Measurements from ENCODE around the gene EFNB3.

Gene EFNB3

GRCh38 chr17:7714721-7715594, 10.0 kb downstream of the EFNB3 start:
- TF ChIP-seq, protein P1, sequence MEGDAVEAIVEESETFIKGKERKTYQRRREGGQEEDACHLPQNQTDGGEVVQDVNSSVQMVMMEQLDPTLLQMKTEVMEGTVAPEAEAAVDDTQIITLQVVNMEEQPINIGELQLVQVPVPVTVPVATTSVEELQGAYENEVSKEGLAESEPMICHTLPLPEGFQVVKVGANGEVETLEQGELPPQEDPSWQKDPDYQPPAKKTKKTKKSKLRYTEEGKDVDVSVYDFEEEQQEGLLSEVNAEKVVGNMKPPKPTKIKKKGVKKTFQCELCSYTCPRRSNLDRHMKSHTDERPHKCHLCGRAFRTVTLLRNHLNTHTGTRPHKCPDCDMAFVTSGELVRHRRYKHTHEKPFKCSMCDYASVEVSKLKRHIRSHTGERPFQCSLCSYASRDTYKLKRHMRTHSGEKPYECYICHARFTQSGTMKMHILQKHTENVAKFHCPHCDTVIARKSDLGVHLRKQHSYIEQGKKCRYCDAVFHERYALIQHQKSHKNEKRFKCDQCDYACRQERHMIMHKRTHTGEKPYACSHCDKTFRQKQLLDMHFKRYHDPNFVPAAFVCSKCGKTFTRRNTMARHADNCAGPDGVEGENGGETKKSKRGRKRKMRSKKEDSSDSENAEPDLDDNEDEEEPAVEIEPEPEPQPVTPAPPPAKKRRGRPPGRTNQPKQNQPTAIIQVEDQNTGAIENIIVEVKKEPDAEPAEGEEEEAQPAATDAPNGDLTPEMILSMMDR (IDR thresholded peaks at IDR 0.05; ENCODE audit: extremely low read depth, missing control alignments): no peak

GRCh38 chr17:7715936-7716886, 11.2 kb downstream of the EFNB3 start:
- no peak for DNase-seq (ENCODE audit: low spot score)
- TF ChIP-seq, protein P1 (IDR thresholded peaks at IDR 0.05; ENCODE audit: extremely low read depth, missing control alignments): no peak

More at GRCh38 chr17:7714721-7715594, 10.0 kb downstream of the EFNB3 start:
- no peak for DNase-seq (ENCODE audit: low spot score)

- TF ChIP-seq, protein P1 (IDR thresholded peaks at IDR 0.05; ENCODE audit: extremely low read depth, missing control alignments): no peak
- DNase-seq (ENCODE audit: low spot score): peak; percentile 77
These were observed 12.1 kb downstream of the EFNB3 start, which contains the start of gene DNAH2 for GRCh38 chr17:7716901-7717755. TSS of gene DNAH2 (plus strand) at chr17:7717744. CDS start at chr17:7719735, 1,991 bp downstream.

DNA sequence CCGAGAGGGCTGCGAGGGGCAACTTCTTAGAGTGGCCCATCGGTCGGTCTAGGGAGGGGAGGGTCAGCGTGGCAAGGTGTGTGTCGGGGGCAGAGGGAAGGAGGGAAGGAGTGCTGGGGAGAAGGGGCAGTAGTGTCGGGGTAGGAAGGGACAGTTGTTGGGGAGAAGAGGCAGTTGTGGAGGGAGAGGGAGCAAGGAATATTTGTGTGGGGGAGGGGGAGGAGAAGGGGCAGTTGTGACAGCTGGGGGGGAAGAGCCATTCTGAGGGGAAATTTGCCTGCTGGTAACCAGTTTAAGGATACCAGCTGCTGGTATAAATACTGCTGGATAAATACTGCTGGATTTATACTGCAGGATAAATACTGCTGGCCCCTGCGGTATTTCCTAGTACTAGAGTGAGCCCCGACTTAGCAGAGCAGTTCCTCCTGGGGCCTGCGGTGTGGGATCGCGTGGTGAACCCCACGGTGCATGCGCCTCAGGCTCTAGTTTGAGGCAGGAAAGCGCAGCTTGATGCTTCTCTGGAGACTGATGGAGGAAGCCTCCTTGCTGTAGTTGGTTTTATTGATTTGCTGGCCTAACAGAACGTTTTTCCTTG, 12.9 kb downstream of the EFNB3 start:
- TF ChIP-seq, protein P1 (IDR thresholded peaks at IDR 0.05; ENCODE audit: extremely low read depth, missing control alignments): no peak
- no peak for DNase-seq (ENCODE audit: low spot score)

- TF ChIP-seq, protein P1 (IDR thresholded peaks at IDR 0.05; ENCODE audit: extremely low read depth, missing control alignments): no peak
- DNase-seq (ENCODE audit: low spot score): no peak
These were observed 14.7 kb downstream of the EFNB3 start for GRCh38 chr17:7719661-7720060.

DNA sequence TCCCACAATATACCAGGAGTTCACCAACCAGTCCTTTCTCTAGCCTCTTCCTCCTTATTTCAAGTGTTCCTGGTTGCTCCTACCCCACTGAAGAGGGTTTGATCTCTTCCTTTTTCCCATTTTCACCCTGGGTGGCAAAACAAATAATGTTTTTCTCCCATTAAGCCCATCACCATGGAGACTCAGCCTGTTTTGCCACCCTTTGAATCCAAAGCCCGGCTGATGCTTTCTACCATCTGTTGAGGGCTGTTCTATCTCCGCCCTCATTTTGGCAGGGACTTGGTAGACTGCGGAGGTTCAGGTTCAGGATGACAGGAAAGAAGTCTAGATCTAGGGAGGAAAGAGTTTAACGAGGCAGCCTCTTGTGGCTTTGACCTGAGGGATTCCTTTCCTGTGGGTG, 15.1 kb downstream of the EFNB3 start:
- no peak for DNase-seq (ENCODE audit: low spot score)

More for the DNA sequence above, 15.1 kb downstream of the EFNB3 start:
- TF ChIP-seq, protein P1 (IDR thresholded peaks at IDR 0.05; ENCODE audit: extremely low read depth, missing control alignments): no peak
